Upper lobe of left lung (tissue), 4 donors: ENCODE data around the gene FAM83B.

ENCODE experiments used
- POLR2A ChIP-seq, 4 donors: fragments of 450-650 bp; IDR thresholded peaks; one replicate each; pipeline ENCODE4 v1.5.1; 2016 to 2017; ENCODE audit warnings: antibody characterized with exemption in 4 of 4, mild to moderate bottlenecking in 2 of 4
- TF ChIP-seq, protein P1 (sequence below), 6 experiments: fragments of 450-650 bp in 4 of 6; fragments of 200-600 bp in 2 of 6; sonication (generic) in 2 of 6; IDR thresholded peaks; one replicate each; pipeline ENCODE4 v1.5.1; 2016 to 2019; ENCODE audit warnings: antibody characterized with exemption in 6 of 6

DNA sequence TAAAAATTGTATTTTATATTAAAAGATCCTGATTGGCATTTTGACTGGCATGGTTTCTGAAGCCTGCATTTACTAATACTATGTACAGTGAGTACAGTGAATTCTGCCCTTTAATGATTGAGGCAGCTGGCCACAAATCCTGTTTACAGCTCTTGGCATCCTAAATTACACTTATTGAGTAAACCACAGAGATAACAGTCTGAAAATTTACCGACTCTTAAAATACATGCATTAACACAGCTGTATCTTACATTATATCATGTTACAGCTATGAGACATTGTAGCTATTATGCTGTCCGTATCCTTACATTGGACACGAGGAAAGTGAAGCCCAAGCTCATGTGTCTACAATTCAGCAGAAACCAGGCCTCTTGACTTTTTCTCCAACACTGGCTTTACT lies 90.8 kb downstream of the FAM83B start:
- no peak for TF ChIP-seq POLR2A (IDR thresholded peaks at IDR 0.05)
- TF ChIP-seq, protein P1, sequence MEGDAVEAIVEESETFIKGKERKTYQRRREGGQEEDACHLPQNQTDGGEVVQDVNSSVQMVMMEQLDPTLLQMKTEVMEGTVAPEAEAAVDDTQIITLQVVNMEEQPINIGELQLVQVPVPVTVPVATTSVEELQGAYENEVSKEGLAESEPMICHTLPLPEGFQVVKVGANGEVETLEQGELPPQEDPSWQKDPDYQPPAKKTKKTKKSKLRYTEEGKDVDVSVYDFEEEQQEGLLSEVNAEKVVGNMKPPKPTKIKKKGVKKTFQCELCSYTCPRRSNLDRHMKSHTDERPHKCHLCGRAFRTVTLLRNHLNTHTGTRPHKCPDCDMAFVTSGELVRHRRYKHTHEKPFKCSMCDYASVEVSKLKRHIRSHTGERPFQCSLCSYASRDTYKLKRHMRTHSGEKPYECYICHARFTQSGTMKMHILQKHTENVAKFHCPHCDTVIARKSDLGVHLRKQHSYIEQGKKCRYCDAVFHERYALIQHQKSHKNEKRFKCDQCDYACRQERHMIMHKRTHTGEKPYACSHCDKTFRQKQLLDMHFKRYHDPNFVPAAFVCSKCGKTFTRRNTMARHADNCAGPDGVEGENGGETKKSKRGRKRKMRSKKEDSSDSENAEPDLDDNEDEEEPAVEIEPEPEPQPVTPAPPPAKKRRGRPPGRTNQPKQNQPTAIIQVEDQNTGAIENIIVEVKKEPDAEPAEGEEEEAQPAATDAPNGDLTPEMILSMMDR (IDR thresholded peaks at IDR 0.05): no peak
